ENCODE results near the gene MED10.

MED10 gene

DNA sequence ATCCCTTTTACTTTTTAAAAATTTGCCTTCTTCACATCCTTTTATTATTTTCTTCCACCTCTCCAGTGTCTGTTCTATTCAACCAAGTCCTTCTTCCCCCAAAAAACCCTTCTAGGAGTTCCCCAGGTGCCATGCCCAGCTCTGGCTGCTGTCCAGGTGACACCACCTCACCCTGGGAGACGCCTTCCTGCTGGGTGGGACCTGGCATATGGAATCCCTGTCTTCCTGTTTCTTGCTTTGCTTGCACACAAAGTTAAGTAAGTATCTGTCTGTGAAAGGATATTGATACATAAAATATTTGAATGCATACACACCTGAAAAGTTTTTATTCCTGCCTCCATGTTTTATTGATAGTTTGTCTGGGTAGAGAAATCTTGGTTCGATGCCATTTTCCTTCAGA lies 23.1 kb upstream of the MED10 start:
- H3K4me3 ChIP-seq (ENCODE audit: low read depth, low read length), result no peak overlapping the region
- in situ Hi-C loops (cut with HindIII; ENCODE audit: low sequenced_read_pairs), result no loop called here
- no peak for DNase-seq (ENCODE audit: low read depth)
- TF ChIP-seq, protein P1, sequence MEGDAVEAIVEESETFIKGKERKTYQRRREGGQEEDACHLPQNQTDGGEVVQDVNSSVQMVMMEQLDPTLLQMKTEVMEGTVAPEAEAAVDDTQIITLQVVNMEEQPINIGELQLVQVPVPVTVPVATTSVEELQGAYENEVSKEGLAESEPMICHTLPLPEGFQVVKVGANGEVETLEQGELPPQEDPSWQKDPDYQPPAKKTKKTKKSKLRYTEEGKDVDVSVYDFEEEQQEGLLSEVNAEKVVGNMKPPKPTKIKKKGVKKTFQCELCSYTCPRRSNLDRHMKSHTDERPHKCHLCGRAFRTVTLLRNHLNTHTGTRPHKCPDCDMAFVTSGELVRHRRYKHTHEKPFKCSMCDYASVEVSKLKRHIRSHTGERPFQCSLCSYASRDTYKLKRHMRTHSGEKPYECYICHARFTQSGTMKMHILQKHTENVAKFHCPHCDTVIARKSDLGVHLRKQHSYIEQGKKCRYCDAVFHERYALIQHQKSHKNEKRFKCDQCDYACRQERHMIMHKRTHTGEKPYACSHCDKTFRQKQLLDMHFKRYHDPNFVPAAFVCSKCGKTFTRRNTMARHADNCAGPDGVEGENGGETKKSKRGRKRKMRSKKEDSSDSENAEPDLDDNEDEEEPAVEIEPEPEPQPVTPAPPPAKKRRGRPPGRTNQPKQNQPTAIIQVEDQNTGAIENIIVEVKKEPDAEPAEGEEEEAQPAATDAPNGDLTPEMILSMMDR (IDR thresholded peaks at IDR 0.05; ENCODE audit: low read depth, low read length, missing control alignments), result no peak

DNA sequence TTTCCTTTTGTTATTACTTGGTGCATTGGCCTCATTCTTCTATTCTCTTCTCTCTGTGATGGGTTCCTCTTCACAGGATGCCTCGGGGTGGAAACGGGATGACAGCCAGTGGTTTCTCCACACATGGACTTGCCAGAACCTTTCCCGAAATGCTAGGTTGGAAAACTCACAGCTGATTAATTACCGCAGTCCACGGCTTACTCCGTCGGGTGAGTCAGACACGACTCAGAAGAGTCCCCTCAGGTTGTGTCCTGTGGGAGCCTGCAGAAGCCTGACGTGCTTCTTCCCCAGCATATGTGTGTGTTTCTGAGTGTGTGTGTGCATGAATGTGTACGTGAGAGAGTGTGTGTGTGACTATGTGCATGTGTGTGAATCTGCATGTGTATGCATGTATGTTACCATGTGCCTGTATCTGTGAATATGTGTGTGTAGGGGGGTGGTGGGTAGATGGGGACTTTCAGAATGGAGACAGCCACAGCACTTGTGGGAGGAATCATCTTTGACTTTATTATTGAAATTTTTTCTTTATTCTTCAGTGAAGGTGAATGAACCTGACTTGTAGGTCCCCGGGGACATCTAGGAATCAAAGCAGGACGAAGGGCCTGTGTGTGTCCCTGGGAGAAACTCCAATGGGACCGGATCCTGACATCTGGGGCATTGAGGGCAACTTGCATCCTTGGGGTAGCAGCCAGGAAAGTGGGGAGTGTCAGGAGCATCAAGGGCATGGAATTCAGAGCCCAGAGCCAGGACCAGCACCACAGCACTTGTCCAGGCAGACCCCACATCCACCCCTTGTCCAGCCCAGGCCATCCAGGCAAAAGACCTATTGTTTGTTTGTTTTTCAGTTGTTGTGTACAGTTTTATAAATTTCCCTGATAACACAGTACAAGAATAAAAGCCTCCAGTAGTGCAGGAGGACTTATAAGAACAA lies 21.9 kb upstream of the MED10 start:
- peak; percentile 26 for DNase-seq (ENCODE audit: low read depth)
- in situ Hi-C loops (cut with HindIII; ENCODE audit: low sequenced_read_pairs), result no loop called here
- no peak overlapping the region for H3K4me3 ChIP-seq (ENCODE audit: low read depth, low read length)
- TF ChIP-seq, protein P1 (IDR thresholded peaks at IDR 0.05; ENCODE audit: low read depth, low read length, missing control alignments), result no peak

DNA sequence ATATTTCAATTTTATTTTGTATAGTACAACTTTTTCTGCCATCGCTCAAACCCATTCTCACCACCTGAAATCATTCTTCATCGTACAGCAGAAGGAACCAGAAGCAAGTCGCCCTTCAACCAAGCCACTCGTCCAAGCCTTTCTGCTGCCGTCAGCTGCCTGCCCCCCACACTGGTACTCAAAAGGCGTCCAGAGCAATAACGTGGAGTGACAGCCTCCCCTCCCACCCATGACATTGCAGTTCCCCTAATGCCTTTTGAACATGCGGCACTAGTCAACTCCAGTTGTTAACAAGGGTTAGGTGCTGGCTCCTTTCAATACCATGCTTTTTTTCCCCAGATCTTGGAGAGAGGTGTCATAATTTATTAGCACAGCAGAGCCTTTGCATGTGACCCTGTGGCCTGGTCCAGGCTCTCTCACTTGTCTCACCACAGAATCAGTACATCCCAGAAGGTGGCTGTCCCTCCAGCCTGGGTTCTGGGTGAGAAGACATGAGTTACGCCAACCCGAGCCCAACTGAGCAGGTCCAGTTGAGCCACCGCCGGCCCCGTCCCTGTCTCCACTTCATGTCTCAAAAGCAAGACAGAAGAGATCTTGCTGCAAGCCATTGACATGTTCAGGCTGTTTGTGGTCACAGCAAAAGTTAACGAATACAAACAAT lies 20.4 kb upstream of the MED10 start:
- H3K4me3 ChIP-seq (ENCODE audit: low read depth, low read length), result no peak overlapping the region
- in situ Hi-C loops (cut with HindIII; ENCODE audit: low sequenced_read_pairs), result no loop called here
- DNase-seq (ENCODE audit: low read depth), result no peak
- TF ChIP-seq, protein P1 (IDR thresholded peaks at IDR 0.05; ENCODE audit: low read depth, low read length, missing control alignments), result no peak

DNA sequence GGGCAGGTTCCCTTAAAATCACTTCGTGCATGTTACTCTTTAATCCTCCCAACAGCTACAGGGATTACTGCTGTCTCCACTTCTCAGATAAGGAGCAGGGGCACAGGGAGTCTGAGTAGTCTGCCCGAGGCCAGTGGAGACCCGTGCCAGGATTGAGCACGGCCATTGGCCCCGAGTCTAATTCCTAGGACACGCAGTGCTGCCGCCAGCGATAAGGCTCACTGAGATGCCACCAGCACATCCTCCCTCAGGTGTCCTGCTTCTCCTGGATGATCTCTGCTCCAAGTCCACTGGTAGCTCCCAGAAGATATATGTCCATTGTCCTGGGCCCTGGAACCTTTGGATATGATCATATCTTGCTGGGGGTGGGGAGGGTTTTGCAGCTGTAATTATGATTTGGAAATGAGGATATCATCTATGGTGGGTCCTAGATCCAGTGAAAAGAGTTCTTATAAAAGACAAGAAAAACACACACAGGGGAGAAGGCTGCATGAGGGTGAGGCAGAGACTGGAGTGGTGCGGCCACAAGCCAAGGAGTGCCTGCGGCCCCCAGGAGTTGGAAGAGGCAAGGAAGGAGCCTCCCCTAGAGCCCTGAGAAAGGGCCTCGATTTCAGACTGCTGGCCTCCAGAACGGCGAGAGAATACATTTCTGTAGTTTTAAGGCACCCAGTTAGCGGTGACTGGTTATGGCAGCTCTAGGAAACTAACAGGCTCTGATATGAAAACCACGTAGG lies 19.4 kb upstream of the MED10 start:
- in situ Hi-C loops (cut with HindIII; ENCODE audit: low sequenced_read_pairs), result no loop called here
- no peak for DNase-seq (ENCODE audit: low read depth)
- H3K4me3 ChIP-seq (ENCODE audit: low read depth, low read length), result no peak overlapping the region
- TF ChIP-seq, protein P1 (IDR thresholded peaks at IDR 0.05; ENCODE audit: low read depth, low read length, missing control alignments), result no peak

DNA sequence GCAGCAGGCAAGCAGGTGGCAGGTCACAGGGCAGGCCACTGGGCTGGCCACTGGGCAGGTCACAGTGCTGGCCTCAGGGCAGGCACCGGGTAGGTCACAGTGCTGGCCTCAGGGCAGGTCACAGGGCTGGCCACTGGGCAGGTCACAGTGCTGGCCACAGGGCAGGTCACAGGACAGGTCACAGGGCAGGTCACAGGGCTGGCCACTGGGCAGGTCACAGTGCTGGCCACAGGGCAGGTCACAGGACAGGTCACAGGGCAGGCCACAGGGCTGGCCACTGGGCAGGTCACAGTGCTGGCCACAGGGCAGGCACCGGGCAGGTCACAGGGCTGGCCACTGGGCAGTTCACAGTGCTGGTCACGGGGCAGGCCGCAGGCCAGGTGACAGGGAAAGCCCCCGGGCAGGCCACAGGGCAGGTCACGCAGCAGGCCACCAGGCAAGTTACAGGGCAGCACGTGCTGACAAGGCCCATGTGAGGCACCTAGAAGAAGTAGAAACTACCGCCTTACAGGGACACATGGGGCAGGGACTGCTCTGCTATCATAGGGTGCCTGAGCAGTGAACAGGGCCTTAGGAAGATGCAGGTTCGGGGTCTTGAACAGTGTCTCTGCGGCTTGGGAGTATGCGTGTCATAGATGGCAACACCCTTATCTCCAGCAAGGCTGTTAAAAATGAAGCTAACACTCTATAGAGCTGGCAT lies 18.6 kb upstream of the MED10 start:
- in situ Hi-C loops (cut with HindIII; ENCODE audit: low sequenced_read_pairs), result no loop called here

More for the DNA sequence above, 18.6 kb upstream of the MED10 start:
- DNase-seq (ENCODE audit: low read depth), result no peak
- no peak overlapping the region for H3K4me3 ChIP-seq (ENCODE audit: low read depth, low read length)
- TF ChIP-seq, protein P1 (IDR thresholded peaks at IDR 0.05; ENCODE audit: low read depth, low read length, missing control alignments), result no peak

Measured in astrocyte of the cerebellum (primary cell).